AG09319 (cell line): Measurements from ENCODE around the gene PHF20.
"Not testable (repeated sequence)": the region's sequence is repeated elsewhere in the genome, so short reads cannot be mapped to it uniquely, and the experiment has no call there.

Experiments
- DNase-seq: peaks from one replicate; pipeline ENCODE4 v3.0.0-alpha.2; 2010; ENCODE audit warnings: low read depth; ENCODE audit errors: extremely low read depth
- CTCF ChIP-seq: IDR thresholded peaks from 2 replicates; pipeline ENCODE4 v1.5.1; 2011; ENCODE audit warnings: low read depth, mild to moderate bottlenecking, inconsistent platforms, low read length, moderate library complexity

PHF20 gene

GRCh38 chr20:35886537-35886936, 114.7 kb downstream of the PHF20 start:
- DNase-seq, result no peak
- TF ChIP-seq CTCF, result no peak

GRCh38 chr20:35887393-35888064, 115.7 kb downstream of the PHF20 start:
- no peak for DNase-seq
- TF ChIP-seq CTCF, result no peak

GRCh38 chr20:35888657-35889056, 116.8 kb downstream of the PHF20 start:
- DNase-seq, result no peak

GRCh38 chr20:35891375-35891774, 119.6 kb downstream of the PHF20 start:
- no peak for TF ChIP-seq CTCF

More at GRCh38 chr20:35888657-35889056, 116.8 kb downstream of the PHF20 start:
- no peak for TF ChIP-seq CTCF

GRCh38 chr20:35892871-35893270, 121.1 kb downstream of the PHF20 start:
- no peak for DNase-seq
- TF ChIP-seq CTCF, result no peak

More at GRCh38 chr20:35891375-35891774, 119.6 kb downstream of the PHF20 start:
- peak; percentile 66 for DNase-seq

- no peak for DNase-seq
- no peak for TF ChIP-seq CTCF
These were observed 122.1 kb downstream of the PHF20 start for GRCh38 chr20:35893942-35894341.

- DNase-seq, result not testable (repeated sequence)
These were observed 123.7 kb downstream of the PHF20 start for GRCh38 chr20:35895516-35895915.

- no peak for DNase-seq
- no peak for TF ChIP-seq CTCF
These were observed 127.2 kb downstream of the PHF20 start for GRCh38 chr20:35899064-35899463.

- not testable (repeated sequence) for DNase-seq
These were observed 129.4 kb downstream of the PHF20 start for GRCh38 chr20:35901230-35901629.
